ENCODE results near the gene SLC52A1.

DNA sequence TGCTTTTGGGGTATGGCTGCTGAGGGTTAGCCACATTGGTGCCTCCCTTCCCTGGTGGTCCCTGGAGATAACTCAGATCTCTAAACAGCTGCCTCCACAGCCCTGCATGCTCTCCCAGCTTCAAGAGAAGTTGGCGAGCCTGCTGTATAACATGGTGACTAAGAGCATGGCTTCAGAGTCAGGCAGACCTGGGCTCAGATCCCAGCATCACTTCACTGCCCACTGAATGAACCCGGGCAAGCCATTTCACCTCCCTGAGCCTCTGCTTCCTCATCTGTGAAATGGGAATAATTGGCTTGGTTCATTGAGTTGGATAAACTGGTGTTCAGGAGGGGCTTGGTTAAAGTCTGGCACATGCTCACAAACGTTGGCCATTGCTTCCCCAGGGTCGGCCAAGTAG lies 20.9 kb downstream of the SLC52A1 start:
- TF ChIP-seq EZH2 (IDR thresholded peaks at IDR 0.05), result no peak
- TF ChIP-seq, protein P1, sequence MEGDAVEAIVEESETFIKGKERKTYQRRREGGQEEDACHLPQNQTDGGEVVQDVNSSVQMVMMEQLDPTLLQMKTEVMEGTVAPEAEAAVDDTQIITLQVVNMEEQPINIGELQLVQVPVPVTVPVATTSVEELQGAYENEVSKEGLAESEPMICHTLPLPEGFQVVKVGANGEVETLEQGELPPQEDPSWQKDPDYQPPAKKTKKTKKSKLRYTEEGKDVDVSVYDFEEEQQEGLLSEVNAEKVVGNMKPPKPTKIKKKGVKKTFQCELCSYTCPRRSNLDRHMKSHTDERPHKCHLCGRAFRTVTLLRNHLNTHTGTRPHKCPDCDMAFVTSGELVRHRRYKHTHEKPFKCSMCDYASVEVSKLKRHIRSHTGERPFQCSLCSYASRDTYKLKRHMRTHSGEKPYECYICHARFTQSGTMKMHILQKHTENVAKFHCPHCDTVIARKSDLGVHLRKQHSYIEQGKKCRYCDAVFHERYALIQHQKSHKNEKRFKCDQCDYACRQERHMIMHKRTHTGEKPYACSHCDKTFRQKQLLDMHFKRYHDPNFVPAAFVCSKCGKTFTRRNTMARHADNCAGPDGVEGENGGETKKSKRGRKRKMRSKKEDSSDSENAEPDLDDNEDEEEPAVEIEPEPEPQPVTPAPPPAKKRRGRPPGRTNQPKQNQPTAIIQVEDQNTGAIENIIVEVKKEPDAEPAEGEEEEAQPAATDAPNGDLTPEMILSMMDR (IDR thresholded peaks at IDR 0.05), result no peak
- no peak for TF ChIP-seq EZH2phosphoT487 (IDR thresholded peaks at IDR 0.05)

All from neural progenitor cell (in vitro differentiated cells).